HepG2 (cell line): Measurements from ENCODE around the gene CDHR1. TPM values are rescaled to one million over a fixed set of nuclear protein-coding genes. Genes with fewer than 3 reads are reported as not detected.

Experiments used
- ATAC-seq: fragments of 200-7000 bp; cut with Tn5 transposase; 3 replicates; pipeline ENCODE4 v1.9.1; 2020; ENCODE audit warnings: mild to moderate bottlenecking, moderate library complexity
- BruUV-seq: library from RNA; stranded (reverse); fragments of 400-500 nt; replicated peaks from 2 replicates; lab custom pipeline; 2021; lab: Mats Ljungman, UMichigan
- CTCF ChIA-PET: fragments of 300-600 bp; formaldehyde crosslinking; extraction: SDS; loops from one replicate; lab custom pipeline; 2021; ENCODE audit warnings: low total read pairs, inconsistent platforms, low intra/inter-chr PET ratio; lab: Yijun Ruan, JAX
- POLR2A ChIA-PET: fragments of 350-600 bp; sonication (Branson Sonifier 250); formaldehyde crosslinking; loops from one replicate; lab custom pipeline; 2020; ENCODE audit warnings: antibody characterized with exemption, inconsistent platforms; lab: Yijun Ruan, JAX
- DNase-seq: peaks from one replicate; pipeline ENCODE4 v3.0.0-alpha.2; 2015; ENCODE audit warnings: low spot score
- FAIRE-seq: peaks from 3 replicates; lab custom pipeline; 2011; peaks lifted over from hg19 to GRCh38; lab: Jason Lieb, UNC
- H2AFZ ChIP-seq: one replicate; pipeline ENCODE4 v1.6.1; 2011; ENCODE audit warnings: low read length, inconsistent platforms
- H3K27ac ChIP-seq: fragments of 300-600 bp; 3 replicates; pipeline ENCODE4 v1.8.0; 2011; ENCODE audit warnings: mixed run types, mild to moderate bottlenecking, mixed read lengths, low read length, inconsistent platforms; ENCODE audit not compliant: insufficient read depth; ENCODE audit errors: extremely low read length
- H3K27me3 ChIP-seq, 2 experiments: fragments of 200-600 bp in 1 of 2; 2 replicates in 1 of 2; 3 replicates in 1 of 2; pipeline versions ENCODE4 v1.6.0 to v1.8.0; 2011; ENCODE audit warnings: low read length in 2 of 2, mild to moderate bottlenecking in 2 of 2, moderate library complexity in 2 of 2, inconsistent platforms in 1 of 2; ENCODE audit not compliant: insufficient read depth in 2 of 2, control insufficient read depth in 1 of 2
- H3K36me3 ChIP-seq, 2 experiments: fragments of 200-600 bp in 1 of 2; replicated peaks in 1 of 2; 2 replicates in 1 of 2; 3 replicates in 1 of 2; pipeline versions ENCODE4 v1.5.1 to v1.8.0; 2011; ENCODE audit warnings: low read length in 2 of 2, inconsistent platforms in 1 of 2; ENCODE audit not compliant: insufficient read depth in 2 of 2, control insufficient read depth in 1 of 2
- H3K4me1 ChIP-seq: 2 replicates; pipeline ENCODE4 v1.5.1; 2012; ENCODE audit warnings: low read length, inconsistent platforms; ENCODE audit not compliant: insufficient read depth
- H3K4me2 ChIP-seq: 2 replicates; pipeline ENCODE4 v1.6.0; 2011; ENCODE audit warnings: low read depth, low read length, inconsistent platforms
- H3K4me3 ChIP-seq, 3 experiments: fragments of 200-600 bp in 1 of 3; sonication (generic), shearing (Covaris generic) in 1 of 3; replicated peaks in 1 of 3; 2 replicates each; pipeline ENCODE4 v1.5.1; 2011 to 2016; ENCODE audit warnings: low read length in 3 of 3, inconsistent platforms in 2 of 3, low read depth in 2 of 3, mild to moderate bottlenecking in 2 of 3, control low read depth in 1 of 3, mixed read lengths in 1 of 3; ENCODE audit not compliant: insufficient read depth in 1 of 3
- H3K79me2 ChIP-seq: one replicate; pipeline ENCODE4 v1.6.1; 2011; ENCODE audit warnings: low read length, inconsistent platforms; ENCODE audit not compliant: insufficient read depth
- H3K9ac ChIP-seq: 2 replicates; pipeline ENCODE4 v1.6.0; 2011; ENCODE audit warnings: mild to moderate bottlenecking, low read depth, low read length, inconsistent platforms; ENCODE audit not compliant: insufficient read depth
- H3K9me3 ChIP-seq: 2 replicates; pipeline ENCODE4 v1.5.1; 2012; ENCODE audit warnings: mild to moderate bottlenecking, low read length
- H4K20me1 ChIP-seq: 2 replicates; pipeline ENCODE4 v1.6.0; 2011; ENCODE audit warnings: inconsistent platforms, mild to moderate bottlenecking, low read length, moderate library complexity; ENCODE audit not compliant: insufficient read depth
- DR1 ChIP-seq: sonication (generic); formaldehyde crosslinking; IDR thresholded peaks from 2 replicates; pipeline ENCODE4 v1.8.0; 2021; ENCODE audit warnings: mild to moderate bottlenecking, missing genetic modification reagents, inconsistent platforms
- GPN1 ChIP-seq: sonication (generic); formaldehyde crosslinking; IDR thresholded peaks from 2 replicates; pipeline ENCODE4 v1.5.1; 2020; ENCODE audit warnings: missing genetic modification reagents, borderline replicate concordance
- MAF1 ChIP-seq: sonication (generic); formaldehyde crosslinking; IDR thresholded peaks from 2 replicates; pipeline ENCODE4 v1.5.0; 2020; ENCODE audit warnings: missing genetic modification reagents, borderline replicate concordance
- SP140L ChIP-seq: sonication (generic); formaldehyde crosslinking; IDR thresholded peaks from 2 replicates; pipeline ENCODE4 v1.4.0; 2020; ENCODE audit warnings: missing genetic modification reagents, borderline replicate concordance
- SP4 ChIP-seq: sonication (generic); formaldehyde crosslinking; IDR thresholded peaks from 2 replicates; pipeline ENCODE4 v1.8.1; 2023; ENCODE audit warnings: mild to moderate bottlenecking, missing genetic modification reagents
- ZFP36L1 ChIP-seq: sonication (generic); formaldehyde crosslinking; IDR thresholded peaks from 2 replicates; pipeline ENCODE4 v1.8.0; 2022; ENCODE audit warnings: mild to moderate bottlenecking, missing genetic modification reagents, moderate library complexity
- ZFP37 ChIP-seq: sonication (generic); formaldehyde crosslinking; IDR thresholded peaks from 2 replicates; pipeline ENCODE4 v1.4.0; 2020; ENCODE audit warnings: missing genetic modification reagents, borderline replicate concordance
- ZNF282 ChIP-seq: fragments of 450-650 bp; IDR thresholded peaks from 2 replicates; pipeline ENCODE4 v1.6.1; 2018; ENCODE audit not compliant: partially characterized antibody
- ZNF468 ChIP-seq: sonication (generic); formaldehyde crosslinking; IDR thresholded peaks from 2 replicates; pipeline ENCODE4 v1.8.0; 2022; ENCODE audit warnings: mild to moderate bottlenecking, moderate library complexity, missing genetic modification reagents
- ZNF530 ChIP-seq: sonication (generic); formaldehyde crosslinking; IDR thresholded peaks from 2 replicates; pipeline ENCODE4 v1.5.0; 2020; ENCODE audit warnings: low read depth, mild to moderate bottlenecking, missing genetic modification reagents
- ZNF569 ChIP-seq: sonication (generic); formaldehyde crosslinking; IDR thresholded peaks from 2 replicates; pipeline ENCODE4 v1.5.0; 2020; ENCODE audit warnings: mild to moderate bottlenecking, missing genetic modification reagents, moderate library complexity, borderline replicate concordance
- WGBS: methylation state at CpG from one replicate; pipeline ENCODE4 v1.1.6; 2017; ENCODE audit warnings: low lambda C conversion rate; 5-methylcytosine and 5-hydroxymethylcytosine counted together
- in situ Hi-C: cut with HindIII; loops from 2 replicates; pipeline ENCODE4 v1.10.0; 2017; ENCODE audit warnings: low pct_unique_long_range_greater_than_20kb; ENCODE audit not compliant: extremely low pct_ligation_motif_present
- intact Hi-C: fragments of 100-400 bp; cut with micrococcal nuclease; formaldehyde crosslinking; loops from one replicate; pipeline ENCODE4 v1.10.0; 2022; ENCODE audit not compliant: unreplicated experiment
- polyA plus RNA-seq, 8 experiments: library from polyadenylated mRNA; depleted of rRNA in 3 of 8; stranded (reverse) in 7 of 8; unstranded in 1 of 8; fragments of >200 nt; fragmentation: Illumina TruSeq in 4 of 8; extraction: Trizol in 4 of 8; gene quantifications; 2 replicates each; pipeline versions ENCODE4 v1.2.1 to v1.2.3, GENCODE V29; 2011 to 2016; ENCODE audit warnings: low read depth in 4 of 8, missing spikeins in 1 of 8, mixed read lengths in 1 of 8; ENCODE audit not compliant: insufficient read depth in 1 of 8
- total RNA-seq, 5 experiments: library from RNA; depleted of rRNA; stranded (reverse); fragments of >200 nt; fragmentation: Illumina TruSeq; extraction: Trizol; gene quantifications; 2 replicates each; pipeline ENCODE4 v1.2.3, GENCODE V29; 2016; ENCODE audit warnings: low read depth in 1 of 5
- TF ChIP-seq, protein P1 (sequence below): sonication (generic); formaldehyde crosslinking; IDR thresholded peaks from 2 replicates; pipeline ENCODE4 v1.4.0; 2020; ENCODE audit warnings: low read depth, missing genetic modification reagents
- TF ChIP-seq, protein P2 (sequence below): sonication (generic); formaldehyde crosslinking; IDR thresholded peaks from 2 replicates; pipeline ENCODE4 v1.8.0; 2022; ENCODE audit warnings: low read depth, missing genetic modification reagents
- TF ChIP-seq, protein P3 (sequence below), 2 experiments: IDR thresholded peaks; 2 replicates each; pipeline ENCODE4 v1.6.1; 2011 to 2012; ENCODE audit warnings: low read length in 2 of 2, borderline replicate concordance in 1 of 2, low read depth in 1 of 2, mild to moderate bottlenecking in 1 of 2, moderate library complexity in 1 of 2

Gene CDHR1
- total and polyA plus RNA-seq, 2 of the 13 experiments (the other 11 are each of a cell fraction or from before 2014, with no cell fraction given), result 0.04 to 0.09 TPM

DNA sequence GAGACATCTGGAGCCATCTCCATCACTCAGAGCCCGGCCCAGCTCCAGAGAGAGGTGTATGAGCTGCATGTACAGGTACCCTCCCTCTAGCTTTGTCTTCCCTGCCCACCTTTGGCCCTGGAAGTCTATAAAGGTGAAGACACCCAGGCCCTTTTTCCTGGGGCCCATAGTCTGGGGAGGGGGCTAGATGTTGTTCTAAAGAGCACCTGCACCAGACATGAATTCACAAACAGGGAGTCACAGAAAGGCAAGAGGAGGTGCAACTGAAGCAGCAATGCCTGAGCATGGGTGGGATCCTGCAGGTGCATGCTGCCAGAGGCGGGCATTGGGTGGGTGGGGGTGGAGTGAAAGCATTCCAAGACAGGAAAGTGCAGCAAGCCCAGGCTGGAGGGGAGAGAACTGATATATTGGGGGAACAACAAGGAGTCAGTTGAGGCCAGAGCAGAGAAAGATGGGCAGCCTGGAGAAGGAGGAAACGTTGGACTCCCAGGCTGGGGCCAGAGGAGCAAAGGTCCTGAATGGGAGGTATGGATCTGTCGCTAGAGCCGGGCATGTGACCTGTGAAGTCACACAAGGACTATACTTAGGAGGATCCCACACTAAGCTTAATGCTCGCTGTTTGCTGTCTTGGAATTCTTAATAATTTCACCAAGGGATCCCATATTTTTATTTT lies 11.7 kb downstream of the CDHR1 start (continued):
- TF ChIP-seq, protein P1, sequence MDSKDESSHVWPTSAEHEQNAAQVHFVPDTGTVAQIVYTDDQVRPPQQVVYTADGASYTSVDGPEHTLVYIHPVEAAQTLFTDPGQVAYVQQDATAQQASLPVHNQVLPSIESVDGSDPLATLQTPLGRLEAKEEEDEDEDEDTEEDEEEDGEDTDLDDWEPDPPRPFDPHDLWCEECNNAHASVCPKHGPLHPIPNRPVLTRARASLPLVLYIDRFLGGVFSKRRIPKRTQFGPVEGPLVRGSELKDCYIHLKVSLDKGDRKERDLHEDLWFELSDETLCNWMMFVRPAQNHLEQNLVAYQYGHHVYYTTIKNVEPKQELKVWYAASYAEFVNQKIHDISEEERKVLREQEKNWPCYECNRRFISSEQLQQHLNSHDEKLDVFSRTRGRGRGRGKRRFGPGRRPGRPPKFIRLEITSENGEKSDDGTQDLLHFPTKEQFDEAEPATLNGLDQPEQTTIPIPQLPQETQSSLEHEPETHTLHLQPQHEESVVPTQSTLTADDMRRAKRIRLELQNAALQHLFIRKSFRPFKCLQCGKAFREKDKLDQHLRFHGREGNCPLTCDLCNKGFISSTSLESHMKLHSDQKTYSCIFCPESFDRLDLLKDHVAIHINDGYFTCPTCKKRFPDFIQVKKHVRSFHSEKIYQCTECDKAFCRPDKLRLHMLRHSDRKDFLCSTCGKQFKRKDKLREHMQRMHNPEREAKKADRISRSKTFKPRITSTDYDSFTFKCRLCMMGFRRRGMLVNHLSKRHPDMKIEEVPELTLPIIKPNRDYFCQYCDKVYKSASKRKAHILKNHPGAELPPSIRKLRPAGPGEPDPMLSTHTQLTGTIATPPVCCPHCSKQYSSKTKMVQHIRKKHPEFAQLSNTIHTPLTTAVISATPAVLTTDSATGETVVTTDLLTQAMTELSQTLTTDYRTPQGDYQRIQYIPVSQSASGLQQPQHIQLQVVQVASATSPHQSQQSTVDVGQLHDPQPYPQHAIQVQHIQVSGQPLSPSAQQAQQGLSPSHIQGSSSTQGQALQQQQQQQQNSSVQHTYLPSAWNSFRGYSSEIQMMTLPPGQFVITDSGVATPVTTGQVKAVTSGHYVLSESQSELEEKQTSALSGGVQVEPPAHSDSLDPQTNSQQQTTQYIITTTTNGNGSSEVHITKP (CRISPR knock-in tag), result no peak

DNA sequence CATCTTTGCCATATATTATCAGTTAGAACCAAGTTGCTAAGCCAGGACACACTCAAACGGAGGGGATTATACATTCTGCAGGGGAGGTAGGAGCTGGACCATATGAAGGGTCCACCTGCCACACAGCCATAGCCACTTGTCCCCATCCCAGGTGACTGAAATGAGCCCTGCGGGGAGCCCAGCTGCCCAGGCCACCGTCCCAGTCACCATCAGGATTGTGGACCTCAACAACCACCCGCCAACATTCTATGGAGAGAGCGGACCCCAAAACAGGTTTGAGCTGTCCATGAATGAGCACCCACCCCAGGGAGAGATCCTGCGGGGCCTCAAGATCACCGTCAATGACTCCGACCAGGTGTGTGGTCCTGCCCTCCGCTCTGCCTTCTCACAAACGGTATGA lies 13.7 kb downstream of the CDHR1 start:
- FAIRE-seq (no peak), DNase-seq (no peak), ATAC-seq (no peak)
- BruUV-seq, result no TSS peak
- Histone ChIP-seq H3K9ac (no peak overlapping the region), H3K4me3 (no peak overlapping the region), H3K4me1 (no peaks in the 10 kb centered on the region), H2AFZ (no peak overlapping the region), H3K9me3 (no peaks in the 10 kb centered on the region), H3K79me2 (no peaks in the 10 kb centered on the region), H3K27ac (no peak overlapping the region), H3K27me3 (peaks cover 1 to 10% of the 10 kb centered on the region in 2 experiments; a peak in 2 of 5 replicates), H3K36me3 (no peaks in the 10 kb centered on the region), H3K4me2 (no peak overlapping the region), H4K20me1 (no peaks in the 10 kb centered on the region)
- intact Hi-C loops (no loop called here), in situ Hi-C loops (loop anchor here (5.0 kb wide), 1 partner anchor 76 kb away; no protein-coding TSS in a partner anchor)
- ChIA-PET CTCF (no interaction called here), POLR2A (no interaction called here)
- WGBS, result 16% methylated on average over 9 of the region's 10 CpGs
- no peak for TF ChIP-seq SP4 (CRISPR knock-in tag)
- TF ChIP-seq ZNF530 (CRISPR knock-in tag), result no peak
- no peak for TF ChIP-seq ZFP37 (CRISPR knock-in tag)
- TF ChIP-seq GPN1 (CRISPR knock-in tag), result no peak
- no peak for TF ChIP-seq DR1
- no peak for TF ChIP-seq ZNF468
- no peak for TF ChIP-seq ZNF282
- TF ChIP-seq, protein P2, sequence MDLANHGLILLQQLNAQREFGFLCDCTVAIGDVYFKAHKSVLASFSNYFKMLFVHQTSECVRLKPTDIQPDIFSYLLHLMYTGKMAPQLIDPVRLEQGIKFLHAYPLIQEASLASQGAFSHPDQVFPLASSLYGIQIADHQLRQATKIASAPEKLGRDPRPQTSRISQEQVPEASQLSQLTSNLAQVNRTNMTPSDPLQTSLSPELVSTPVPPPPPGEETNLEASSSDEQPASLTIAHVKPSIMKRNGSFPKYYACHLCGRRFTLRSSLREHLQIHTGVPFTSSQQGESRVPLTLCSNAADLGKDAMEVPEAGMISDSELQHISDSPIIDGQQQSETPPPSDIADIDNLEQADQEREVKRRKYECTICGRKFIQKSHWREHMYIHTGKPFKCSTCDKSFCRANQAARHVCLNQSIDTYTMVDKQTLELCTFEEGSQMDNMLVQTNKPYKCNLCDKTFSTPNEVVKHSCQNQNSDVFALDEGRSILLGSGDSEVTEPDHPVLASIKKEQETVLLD (CRISPR knock-in tag), result no peak
- TF ChIP-seq ZFP36L1 (CRISPR knock-in tag), result no peak
- TF ChIP-seq SP140L (CRISPR knock-in tag), result no peak
- TF ChIP-seq, protein P3, sequence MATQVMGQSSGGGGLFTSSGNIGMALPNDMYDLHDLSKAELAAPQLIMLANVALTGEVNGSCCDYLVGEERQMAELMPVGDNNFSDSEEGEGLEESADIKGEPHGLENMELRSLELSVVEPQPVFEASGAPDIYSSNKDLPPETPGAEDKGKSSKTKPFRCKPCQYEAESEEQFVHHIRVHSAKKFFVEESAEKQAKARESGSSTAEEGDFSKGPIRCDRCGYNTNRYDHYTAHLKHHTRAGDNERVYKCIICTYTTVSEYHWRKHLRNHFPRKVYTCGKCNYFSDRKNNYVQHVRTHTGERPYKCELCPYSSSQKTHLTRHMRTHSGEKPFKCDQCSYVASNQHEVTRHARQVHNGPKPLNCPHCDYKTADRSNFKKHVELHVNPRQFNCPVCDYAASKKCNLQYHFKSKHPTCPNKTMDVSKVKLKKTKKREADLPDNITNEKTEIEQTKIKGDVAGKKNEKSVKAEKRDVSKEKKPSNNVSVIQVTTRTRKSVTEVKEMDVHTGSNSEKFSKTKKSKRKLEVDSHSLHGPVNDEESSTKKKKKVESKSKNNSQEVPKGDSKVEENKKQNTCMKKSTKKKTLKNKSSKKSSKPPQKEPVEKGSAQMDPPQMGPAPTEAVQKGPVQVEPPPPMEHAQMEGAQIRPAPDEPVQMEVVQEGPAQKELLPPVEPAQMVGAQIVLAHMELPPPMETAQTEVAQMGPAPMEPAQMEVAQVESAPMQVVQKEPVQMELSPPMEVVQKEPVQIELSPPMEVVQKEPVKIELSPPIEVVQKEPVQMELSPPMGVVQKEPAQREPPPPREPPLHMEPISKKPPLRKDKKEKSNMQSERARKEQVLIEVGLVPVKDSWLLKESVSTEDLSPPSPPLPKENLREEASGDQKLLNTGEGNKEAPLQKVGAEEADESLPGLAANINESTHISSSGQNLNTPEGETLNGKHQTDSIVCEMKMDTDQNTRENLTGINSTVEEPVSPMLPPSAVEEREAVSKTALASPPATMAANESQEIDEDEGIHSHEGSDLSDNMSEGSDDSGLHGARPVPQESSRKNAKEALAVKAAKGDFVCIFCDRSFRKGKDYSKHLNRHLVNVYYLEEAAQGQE (IDR thresholded peaks at IDR 0.05; ENCODE audit: borderline replicate concordance in 1 of 2, low read depth in 1 of 2, low read length in 2 of 2), result no peak
- TF ChIP-seq MAF1 (CRISPR knock-in tag), result no peak
- TF ChIP-seq ZNF569 (CRISPR knock-in tag), result no peak
